HEK293T (cell line): ENCODE results near the gene DZIP1L.
"Not testable (repeated sequence)": the region's sequence is repeated elsewhere in the genome, so short reads cannot be mapped to it uniquely, and the experiment has no call there.

Experiments used
- CTCF ChIA-PET: fragments of 350-600 bp; formaldehyde crosslinking; extraction: SDS; loops from one replicate; lab custom pipeline; 2021; ENCODE audit warnings: antibody characterized with exemption, inconsistent platforms; lab: Yijun Ruan, JAX
- POLR2A ChIA-PET: fragments of 350-600 bp; formaldehyde crosslinking; extraction: SDS; loops from one replicate; lab custom pipeline; 2020; ENCODE audit warnings: antibody characterized with exemption, inconsistent platforms; lab: Yijun Ruan, JAX
- DNase-seq: peaks from one replicate; pipeline ENCODE4 v3.0.0; 2012; ENCODE audit warnings: mixed read lengths; ENCODE audit errors: extremely low spot score
- ARNT ChIP-seq: fragments of 450-650 bp; IDR thresholded peaks from 2 replicates; pipeline ENCODE4 v1.6.1; 2017; ENCODE audit warnings: mild to moderate bottlenecking
- BHLHE40 ChIP-seq: fragments of 450-650 bp; IDR thresholded peaks from 2 replicates; pipeline ENCODE4 v1.6.1; 2016; ENCODE audit warnings: mild to moderate bottlenecking, moderate library complexity, borderline replicate concordance
- CTBP1 ChIP-seq: fragments of 450-650 bp; IDR thresholded peaks from 2 replicates; pipeline ENCODE4 v1.6.1; 2016; ENCODE audit warnings: borderline replicate concordance
- ELF4 ChIP-seq: fragments of 450-650 bp; IDR thresholded peaks from 2 replicates; pipeline ENCODE4 v1.6.1; 2017; ENCODE audit warnings: antibody characterized with exemption
- FOXA1 ChIP-seq: fragments of 450-650 bp; IDR thresholded peaks from 2 replicates; pipeline ENCODE4 v1.6.1; 2016; ENCODE audit warnings: mild to moderate bottlenecking
- FOXK2 ChIP-seq: fragments of 450-650 bp; IDR thresholded peaks from 2 replicates; pipeline ENCODE4 v1.6.1; 2016; ENCODE audit warnings: mild to moderate bottlenecking
- FOXM1 ChIP-seq: fragments of 450-650 bp; IDR thresholded peaks from 2 replicates; pipeline ENCODE4 v1.6.1; 2017; ENCODE audit warnings: mild to moderate bottlenecking, borderline replicate concordance
- HDGF ChIP-seq: fragments of 450-650 bp; IDR thresholded peaks from 2 replicates; pipeline ENCODE4 v1.6.1; 2017; ENCODE audit warnings: antibody characterized with exemption, borderline replicate concordance
- L3MBTL2 ChIP-seq: fragments of 450-650 bp; conservative IDR thresholded peaks from 2 replicates; pipeline ENCODE4 v1.6.1; 2016; ENCODE audit warnings: mild to moderate bottlenecking
- LEF1 ChIP-seq: fragments of 450-650 bp; IDR thresholded peaks from 2 replicates; pipeline ENCODE4 v1.6.1; 2017; ENCODE audit warnings: mild to moderate bottlenecking, borderline replicate concordance
- NFRKB ChIP-seq: fragments of 450-650 bp; IDR thresholded peaks from 2 replicates; pipeline ENCODE4 v1.6.1; 2016; ENCODE audit warnings: mild to moderate bottlenecking, moderate library complexity
- PKNOX1 ChIP-seq: fragments of 450-650 bp; IDR thresholded peaks from 2 replicates; pipeline ENCODE4 v1.6.1; 2016
- SP1 ChIP-seq: fragments of 450-650 bp; IDR thresholded peaks from 2 replicates; pipeline ENCODE4 v1.6.1; 2017
- SUZ12 ChIP-seq: fragments of 450-650 bp; IDR thresholded peaks from 2 replicates; pipeline ENCODE4 v1.6.1; 2016; ENCODE audit warnings: mild to moderate bottlenecking
- TARDBP ChIP-seq: fragments of 450-650 bp; IDR thresholded peaks from 2 replicates; pipeline ENCODE4 v1.6.1; 2016
- ZNF384 ChIP-seq: fragments of 450-650 bp; IDR thresholded peaks from 2 replicates; pipeline ENCODE4 v1.6.1; 2016

DZIP1L gene

GRCh38 chr3:138113326-138113725, 2.1 kb downstream of the DZIP1L start:
- POLR2A ChIA-PET = interaction anchor here (0.7 to 0.8 kb wide), 2 partner anchors 44 to 61 kb away, joined by 3 to 4 read pairs; partner anchors contain the start of gene DBR1

GRCh38 chr3:138112362-138112761, 3.0 kb downstream of the DZIP1L start:
- no peak for TF ChIP-seq ZNF384
- no peak for TF ChIP-seq CTBP1
- TF ChIP-seq HDGF = no peak
- TF ChIP-seq BHLHE40 = no peak
- no peak for TF ChIP-seq SP1
- no peak for TF ChIP-seq SUZ12
- TF ChIP-seq FOXM1 = no peak
- TF ChIP-seq L3MBTL2 = no peak
- no peak for TF ChIP-seq ARNT
- no peak for TF ChIP-seq LEF1
- TF ChIP-seq ELF4 = no peak
- no peak for TF ChIP-seq FOXA1
- no peak for TF ChIP-seq PKNOX1
- no peak for TF ChIP-seq FOXK2
- TF ChIP-seq NFRKB = no peak
- no peak for TF ChIP-seq TARDBP
- no peak for DNase-seq
- POLR2A ChIA-PET = no interaction called here
- CTCF ChIA-PET = no interaction called here

More at GRCh38 chr3:138113326-138113725, 2.1 kb downstream of the DZIP1L start:
- no peak for TF ChIP-seq CTBP1
- TF ChIP-seq SP1 = no peak
- TF ChIP-seq PKNOX1 = no peak
- TF ChIP-seq HDGF = no peak
- TF ChIP-seq FOXA1 = no peak
- TF ChIP-seq SUZ12 = no peak
- TF ChIP-seq LEF1 = no peak
- no peak for TF ChIP-seq NFRKB
- TF ChIP-seq FOXK2 = no peak
- no peak for TF ChIP-seq BHLHE40
- TF ChIP-seq ELF4 = no peak
- TF ChIP-seq FOXM1 = no peak
- no peak for TF ChIP-seq ARNT
- DNase-seq = no peak
- CTCF ChIA-PET = interaction anchor here (1.2 kb wide), 1 partner anchor 42 kb away, joined by 4 read pairs; no protein-coding TSS in a partner anchor

- no peak for DNase-seq
- POLR2A ChIA-PET = no interaction called here
- CTCF ChIA-PET = no interaction called here
Measured at GRCh38 chr3:138105598-138105997, 9.8 kb downstream of the DZIP1L start.

DNA sequence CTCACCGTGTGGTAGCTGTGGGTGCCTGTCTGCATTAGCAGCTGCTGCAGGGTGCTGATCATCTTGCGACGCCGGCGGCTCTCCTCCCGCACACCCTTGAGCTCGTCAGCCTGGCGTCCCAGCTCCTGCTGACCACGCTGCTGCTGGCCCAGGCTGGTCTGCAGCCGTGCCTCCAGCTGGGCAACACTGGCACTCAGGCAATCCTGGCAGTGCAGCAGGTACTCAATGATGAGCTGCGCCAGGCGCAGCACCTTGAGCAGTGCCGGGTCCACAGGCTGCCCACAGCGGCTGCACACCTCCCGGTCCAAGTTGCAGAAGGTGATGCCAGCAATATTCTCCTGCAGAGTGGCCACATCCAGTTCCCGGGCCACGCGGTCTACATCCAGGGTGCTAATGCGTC, 11.9 kb downstream of the DZIP1L start:
- DNase-seq = no peak
- POLR2A ChIA-PET = interaction anchor here (1.2 kb wide), 1 partner anchor 12 kb away, joined by 3 read pairs; the partner anchor contains the start of gene DZIP1L
- no peak for TF ChIP-seq ZNF384
- no peak for TF ChIP-seq ELF4
- TF ChIP-seq CTBP1 = no peak
- no peak for TF ChIP-seq BHLHE40
- TF ChIP-seq ARNT = no peak
- no peak for TF ChIP-seq TARDBP
- TF ChIP-seq HDGF = no peak
- no peak for TF ChIP-seq FOXK2
- no peak for TF ChIP-seq LEF1
- no peak for TF ChIP-seq FOXM1
- no peak for TF ChIP-seq NFRKB
- no peak for TF ChIP-seq PKNOX1
- no peak for TF ChIP-seq SUZ12
- no peak for TF ChIP-seq SP1
- TF ChIP-seq FOXA1 = no peak
- no peak for TF ChIP-seq L3MBTL2
- CTCF ChIA-PET = no interaction called here

More at GRCh38 chr3:138105598-138105997, 9.8 kb downstream of the DZIP1L start:
- TF ChIP-seq FOXK2 (no peak), ELF4 (no peak), SP1 (no peak), CTBP1 (no peak), BHLHE40 (no peak), HDGF (no peak), ZNF384 (no peak), FOXA1 (no peak), SUZ12 (no peak), TARDBP (no peak), ARNT (no peak), NFRKB (no peak), LEF1 (no peak), L3MBTL2 (no peak), FOXM1 (no peak), PKNOX1 (no peak)

DNA sequence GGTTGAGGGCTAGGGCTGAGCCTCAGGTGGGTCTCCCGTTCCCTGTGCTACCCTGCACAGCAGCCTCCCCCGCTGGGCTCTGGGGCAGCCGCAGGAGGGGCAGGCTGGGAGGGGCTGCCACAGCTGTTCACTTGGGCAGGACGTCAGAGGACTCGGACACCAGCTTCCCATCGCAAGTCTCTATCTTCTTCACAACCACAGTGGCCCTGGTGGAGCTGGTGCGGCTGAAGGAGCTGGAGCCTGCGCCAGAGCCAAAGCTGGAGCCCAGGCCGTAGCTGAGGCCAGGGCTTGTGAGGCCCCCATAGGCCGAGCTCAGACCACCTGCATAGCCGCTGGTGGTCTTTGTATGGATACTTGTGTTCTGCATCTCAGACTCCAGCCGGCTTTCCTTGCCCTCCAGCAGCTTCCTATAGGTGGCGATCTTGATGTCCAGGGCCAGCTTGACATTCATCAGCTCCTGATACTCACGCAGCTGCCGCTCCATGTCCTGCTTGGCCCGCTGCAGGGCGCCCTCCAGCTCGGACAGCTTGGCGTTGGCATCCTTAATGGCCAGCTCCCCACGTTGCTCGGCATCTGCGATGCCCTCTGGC, 14.0 kb downstream of the DZIP1L start:
- ChIA-PET CTCF (interaction anchor here (0.6 to 1.1 kb wide), 4 partner anchors 14 to 78 kb away, joined by 3 to 4 read pairs (median 4); partner anchors contain the start of gene DZIP1L), POLR2A (interaction anchor here (1.5 kb wide), 1 partner anchor 14 kb away, joined by 8 read pairs; the partner anchor contains the start of gene DZIP1L)
- not testable (repeated sequence) for DNase-seq

GRCh38 chr3:138099417-138099816, 16.0 kb downstream of the DZIP1L start:
- no peak for DNase-seq
- ChIA-PET POLR2A (no interaction called here), CTCF (interaction anchor here (1.4 kb wide), 1 partner anchor 12 kb away, joined by 3 read pairs; no protein-coding TSS in a partner anchor)
- TF ChIP-seq ELF4 (no peak), L3MBTL2 (no peak), LEF1 (no peak), NFRKB (no peak), ARNT (no peak), BHLHE40 (no peak), SUZ12 (no peak), SP1 (no peak)
